HEK293T (cell line): ENCODE data around the gene VSTM2L.

Experiments used
- BHLHE40 ChIP-seq: fragments of 450-650 bp; IDR thresholded peaks from 2 replicates; pipeline ENCODE4 v1.6.1; 2016; ENCODE audit warnings: mild to moderate bottlenecking, moderate library complexity, borderline replicate concordance
- ELF4 ChIP-seq: fragments of 450-650 bp; IDR thresholded peaks from 2 replicates; pipeline ENCODE4 v1.6.1; 2017; ENCODE audit warnings: antibody characterized with exemption
- FOXA1 ChIP-seq: fragments of 450-650 bp; IDR thresholded peaks from 2 replicates; pipeline ENCODE4 v1.6.1; 2016; ENCODE audit warnings: mild to moderate bottlenecking
- FOXM1 ChIP-seq: fragments of 450-650 bp; IDR thresholded peaks from 2 replicates; pipeline ENCODE4 v1.6.1; 2017; ENCODE audit warnings: mild to moderate bottlenecking, borderline replicate concordance
- L3MBTL2 ChIP-seq: fragments of 450-650 bp; conservative IDR thresholded peaks from 2 replicates; pipeline ENCODE4 v1.6.1; 2016; ENCODE audit warnings: mild to moderate bottlenecking
- SP1 ChIP-seq: fragments of 450-650 bp; IDR thresholded peaks from 2 replicates; pipeline ENCODE4 v1.6.1; 2017
- SUZ12 ChIP-seq: fragments of 450-650 bp; IDR thresholded peaks from 2 replicates; pipeline ENCODE4 v1.6.1; 2016; ENCODE audit warnings: mild to moderate bottlenecking
- ZNF384 ChIP-seq: fragments of 450-650 bp; IDR thresholded peaks from 2 replicates; pipeline ENCODE4 v1.6.1; 2016

GRCh38 chr20:37969949-37970855 is 67.3 kb downstream of the VSTM2L start:
- no peak for TF ChIP-seq ELF4
- no peak for TF ChIP-seq SUZ12
- no peak for TF ChIP-seq SP1
- no peak for TF ChIP-seq FOXM1
- TF ChIP-seq ZNF384: no peak
- no peak for TF ChIP-seq BHLHE40
- no peak for TF ChIP-seq FOXA1
- no peak for TF ChIP-seq L3MBTL2
